ENCODE data around the gene AGAP1. TPM values are rescaled to one million over a fixed set of nuclear protein-coding genes. Genes with fewer than 3 reads are reported as not detected.

Gene AGAP1
- polyA plus RNA-seq, 3 donors from 2014 or later, result 0.18 to 2.3 (median 0.21) TPM

GRCh38 chr2:235468978-235469655 lies 24.7 kb upstream of the AGAP1 start:
- Mint-ChIP-seq H3K4me3 (no peak overlapping the region), H3K27me3 (ENCODE audit: low read depth in 3 of 3) (peaks cover 9 to 14% (median 9%) of the 10 kb centered on the region in 3 donors), H3K4me1 (no peaks in the 10 kb centered on the region), H3K27ac (no peak overlapping the region), H3K9me3 (no peaks in the 10 kb centered on the region), H3K36me3 (no peaks in the 10 kb centered on the region)
- DNase-seq, result no peak

GRCh38 chr2:235471186-235471747 lies 22.6 kb upstream of the AGAP1 start:
- H3K27me3 Mint-ChIP-seq (ENCODE audit: low read depth in 3 of 3), result peaks cover 7 to 11% (median 9%) of the 10 kb centered on the region in 3 donors
- H3K36me3 Mint-ChIP-seq, result no peaks in the 10 kb centered on the region
- no peak for DNase-seq
- no peak overlapping the region for H3K27ac Mint-ChIP-seq
- peaks cover 0 to 6% (median 0%) of the 10 kb centered on the region in 6 donors for H3K9me3 Mint-ChIP-seq
- no peaks in the 10 kb centered on the region for H3K4me1 Mint-ChIP-seq
- no peak overlapping the region for H3K4me3 Mint-ChIP-seq

- H3K27ac Mint-ChIP-seq, result no peak overlapping the region
- DNase-seq, result no peak
- H3K4me3 Mint-ChIP-seq, result no peak overlapping the region
- H3K4me1 Mint-ChIP-seq, result no peaks in the 10 kb centered on the region
- no peaks in the 10 kb centered on the region for H3K36me3 Mint-ChIP-seq
- H3K9me3 Mint-ChIP-seq, result peaks cover 0 to 6% (median 0%) of the 10 kb centered on the region in 6 donors
- peaks cover 6 to 9% (median 9%) of the 10 kb centered on the region in 3 donors for H3K27me3 Mint-ChIP-seq (ENCODE audit: low read depth in 3 of 3)
Observed at GRCh38 chr2:235472443-235472842, 21.4 kb upstream of the AGAP1 start.

- no peak for DNase-seq
- Mint-ChIP-seq H3K9me3 (peaks cover 0 to 6% (median 0%) of the 10 kb centered on the region in 6 donors), H3K27ac (no peak overlapping the region), H3K4me1 (no peaks in the 10 kb centered on the region), H3K4me3 (no peak overlapping the region), H3K27me3 (ENCODE audit: low read depth in 3 of 3) (peaks cover 4 to 8% (median 5%) of the 10 kb centered on the region in 3 donors), H3K36me3 (no peaks in the 10 kb centered on the region)
Observed at GRCh38 chr2:235478609-235479008, 15.2 kb upstream of the AGAP1 start.

- H3K4me3 Mint-ChIP-seq, result no peak overlapping the region
- H3K27ac Mint-ChIP-seq, result no peak overlapping the region
- H3K36me3 Mint-ChIP-seq, result no peaks in the 10 kb centered on the region
- peaks cover 0 to 6% (median 0%) of the 10 kb centered on the region in 6 donors for H3K9me3 Mint-ChIP-seq
- H3K4me1 Mint-ChIP-seq, result no peaks in the 10 kb centered on the region
- no peak for DNase-seq
- peaks cover 4 to 9% (median 4%) of the 10 kb centered on the region in 3 donors for H3K27me3 Mint-ChIP-seq (ENCODE audit: low read depth in 3 of 3)
Observed at GRCh38 chr2:235479604-235480003, 14.2 kb upstream of the AGAP1 start.

GRCh38 chr2:235480614-235481013 lies 13.2 kb upstream of the AGAP1 start:
- Mint-ChIP-seq H3K27me3 (ENCODE audit: low read depth in 3 of 3) (peaks cover 6 to 10% (median 8%) of the 10 kb centered on the region in 3 donors), H3K4me1 (no peaks in the 10 kb centered on the region), H3K4me3 (no peak overlapping the region), H3K27ac (no peak overlapping the region), H3K36me3 (no peaks in the 10 kb centered on the region), H3K9me3 (peaks cover 0 to 3% (median 0%) of the 10 kb centered on the region in 6 donors)
- DNase-seq, result no peak

- H3K4me3 Mint-ChIP-seq, result no peak overlapping the region
- peaks cover 5 to 13% (median 8%) of the 10 kb centered on the region in 3 donors for H3K27me3 Mint-ChIP-seq (ENCODE audit: low read depth in 3 of 3)
- peaks cover 0 to 3% (median 0%) of the 10 kb centered on the region in 6 donors for H3K9me3 Mint-ChIP-seq
- no peak for DNase-seq
- H3K4me1 Mint-ChIP-seq, result no peaks in the 10 kb centered on the region
- H3K36me3 Mint-ChIP-seq, result no peaks in the 10 kb centered on the region
- no peak overlapping the region for H3K27ac Mint-ChIP-seq
Observed at GRCh38 chr2:235483313-235483712, 10.5 kb upstream of the AGAP1 start.

GRCh38 chr2:235485362-235485761 lies 8.5 kb upstream of the AGAP1 start:
- no peak for DNase-seq
- H3K27ac Mint-ChIP-seq, result no peak overlapping the region
- no peak overlapping the region for H3K4me3 Mint-ChIP-seq
- peaks cover 6 to 27% (median 7%) of the 10 kb centered on the region in 3 donors for H3K27me3 Mint-ChIP-seq (ENCODE audit: low read depth in 3 of 3)
- no peaks in the 10 kb centered on the region for H3K36me3 Mint-ChIP-seq
- H3K4me1 Mint-ChIP-seq, result no peaks in the 10 kb centered on the region
- peaks cover 0 to 3% (median 0%) of the 10 kb centered on the region in 6 donors for H3K9me3 Mint-ChIP-seq

GRCh38 chr2:235486729-235487128 lies 7.1 kb upstream of the AGAP1 start:
- Mint-ChIP-seq H3K36me3 (no peaks in the 10 kb centered on the region), H3K4me1 (no peaks in the 10 kb centered on the region), H3K9me3 (no peaks in the 10 kb centered on the region), H3K27ac (no peak overlapping the region), H3K4me3 (no peak overlapping the region), H3K27me3 (ENCODE audit: low read depth in 3 of 3) (peaks cover 6 to 29% (median 15%) of the 10 kb centered on the region in 3 donors)
- DNase-seq, result no peak

- no peak for DNase-seq
- Mint-ChIP-seq H3K9me3 (peaks cover 0 to 6% (median 0%) of the 10 kb centered on the region in 6 donors), H3K36me3 (no peaks in the 10 kb centered on the region), H3K4me1 (peaks cover 14% of the 10 kb centered on the region in 2 donors), H3K27ac (no peak overlapping the region), H3K27me3 (ENCODE audit: low read depth in 3 of 3) (peaks cover 16 to 39% (median 20%) of the 10 kb centered on the region in 3 donors), H3K4me3 (no peak overlapping the region)
Observed at GRCh38 chr2:235489897-235490296, 3.9 kb upstream of the AGAP1 start.

- Mint-ChIP-seq H3K27me3 (ENCODE audit: low read depth in 3 of 3) (peaks cover 18 to 44% (median 29%) of the 10 kb centered on the region in 3 donors), H3K9me3 (peaks cover 0 to 6% (median 0%) of the 10 kb centered on the region in 6 donors), H3K27ac (no peak overlapping the region), H3K36me3 (no peaks in the 10 kb centered on the region), H3K4me1 (peaks cover 18 to 21% of the 10 kb centered on the region in 2 donors), H3K4me3 (peak overlapping the region; percentile 43 to 82 (median 80))
- no peak for DNase-seq
Observed at GRCh38 chr2:235492850-235493344, 946 bp upstream of the AGAP1 start.

- H3K27ac Mint-ChIP-seq, result no peak overlapping the region
- H3K4me3 Mint-ChIP-seq, result peak overlapping the region; percentile 74 to 82 (median 80)
- no peak for DNase-seq
- H3K9me3 Mint-ChIP-seq, result peaks cover 0 to 6% (median 0%) of the 10 kb centered on the region in 6 donors
- peaks cover 21 to 44% (median 29%) of the 10 kb centered on the region in 3 donors for H3K27me3 Mint-ChIP-seq (ENCODE audit: low read depth in 3 of 3)
- peaks cover 18 to 21% of the 10 kb centered on the region in 2 donors for H3K4me1 Mint-ChIP-seq
- H3K36me3 Mint-ChIP-seq, result no peaks in the 10 kb centered on the region
Observed at GRCh38 chr2:235493402-235493774, 455 bp upstream of the AGAP1 start.

- H3K4me3 Mint-ChIP-seq, result peak overlapping the region in 3 of 5 donors; percentile 42 to 77 (median 74)
- peaks cover 0 to 6% (median 0%) of the 10 kb centered on the region in 6 donors for H3K9me3 Mint-ChIP-seq
- peaks cover 18 to 21% of the 10 kb centered on the region in 2 donors for H3K4me1 Mint-ChIP-seq
- DNase-seq, result no peak
- no peaks in the 10 kb centered on the region for H3K36me3 Mint-ChIP-seq
- H3K27ac Mint-ChIP-seq, result no peak overlapping the region
- peaks cover 24 to 39% (median 29%) of the 10 kb centered on the region in 3 donors for H3K27me3 Mint-ChIP-seq (ENCODE audit: low read depth in 3 of 3)
Observed at GRCh38 chr2:235494716-235495372, 1.0 kb downstream of the AGAP1 start.

All from immature natural killer cell (primary cell).